HCT116 (cell line): ENCODE results near the gene CAMK2D.

Experiments used
- EZH2 ChIP-seq: fragments of 200-600 bp; sonication (generic); IDR thresholded peaks from 2 replicates; pipeline ENCODE4 v1.6.1; 2017; ENCODE audit warnings: antibody characterized with exemption, mixed run types
- TF ChIP-seq, protein P1 (sequence below), 3 experiments: fragments of 200-600 bp in 1 of 3; sonication (generic) in 1 of 3; IDR thresholded peaks in 2 of 3; conservative IDR thresholded peaks in 1 of 3; 2 replicates each; pipeline ENCODE4 v1.5.1; 2012 to 2017; ENCODE audit warnings: low read depth in 2 of 3, low read length in 2 of 3, antibody characterized with exemption in 1 of 3, borderline replicate concordance in 1 of 3, control low read depth in 1 of 3, mild to moderate bottlenecking in 1 of 3, mixed read lengths in 1 of 3, mixed run types in 1 of 3, moderate library complexity in 1 of 3; ENCODE audit not compliant: insufficient read depth in 1 of 3
- TF ChIP-seq, protein P2 (sequence below): IDR thresholded peaks from 2 replicates; pipeline ENCODE4 v1.6.1; 2011; ENCODE audit warnings: mild to moderate bottlenecking, low read length, moderate library complexity; ENCODE audit not compliant: insufficient replicate concordance; ENCODE audit errors: extremely low read depth

DNA sequence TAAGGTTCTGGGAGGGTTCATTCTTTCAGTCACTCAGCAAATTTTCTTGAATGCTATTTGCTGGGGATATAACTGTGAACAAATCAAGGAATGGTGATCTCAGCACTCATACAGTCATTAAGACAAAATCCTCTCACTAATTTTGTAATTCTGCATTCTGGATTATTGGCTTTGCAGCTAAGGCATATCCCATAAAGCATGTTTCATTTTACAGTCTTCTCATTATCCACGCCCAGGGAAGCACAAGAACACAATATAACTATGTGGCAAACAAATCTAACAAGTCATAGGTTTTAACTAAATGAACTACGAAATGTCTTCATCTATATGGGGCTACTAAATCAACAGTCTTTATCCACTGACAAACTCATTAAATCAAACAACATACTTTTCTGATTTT, 139.9 kb downstream of the CAMK2D start:
- TF ChIP-seq, protein P1, sequence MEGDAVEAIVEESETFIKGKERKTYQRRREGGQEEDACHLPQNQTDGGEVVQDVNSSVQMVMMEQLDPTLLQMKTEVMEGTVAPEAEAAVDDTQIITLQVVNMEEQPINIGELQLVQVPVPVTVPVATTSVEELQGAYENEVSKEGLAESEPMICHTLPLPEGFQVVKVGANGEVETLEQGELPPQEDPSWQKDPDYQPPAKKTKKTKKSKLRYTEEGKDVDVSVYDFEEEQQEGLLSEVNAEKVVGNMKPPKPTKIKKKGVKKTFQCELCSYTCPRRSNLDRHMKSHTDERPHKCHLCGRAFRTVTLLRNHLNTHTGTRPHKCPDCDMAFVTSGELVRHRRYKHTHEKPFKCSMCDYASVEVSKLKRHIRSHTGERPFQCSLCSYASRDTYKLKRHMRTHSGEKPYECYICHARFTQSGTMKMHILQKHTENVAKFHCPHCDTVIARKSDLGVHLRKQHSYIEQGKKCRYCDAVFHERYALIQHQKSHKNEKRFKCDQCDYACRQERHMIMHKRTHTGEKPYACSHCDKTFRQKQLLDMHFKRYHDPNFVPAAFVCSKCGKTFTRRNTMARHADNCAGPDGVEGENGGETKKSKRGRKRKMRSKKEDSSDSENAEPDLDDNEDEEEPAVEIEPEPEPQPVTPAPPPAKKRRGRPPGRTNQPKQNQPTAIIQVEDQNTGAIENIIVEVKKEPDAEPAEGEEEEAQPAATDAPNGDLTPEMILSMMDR (IDR thresholded peaks at IDR 0.05 in 2 of 3, conservative IDR thresholded peaks at IDR 0.05 in 1 of 3; ENCODE audit: borderline replicate concordance in 1 of 3, insufficient read depth in 1 of 3, low read depth in 2 of 3, low read length in 2 of 3) = no peak
- TF ChIP-seq, protein P2, sequence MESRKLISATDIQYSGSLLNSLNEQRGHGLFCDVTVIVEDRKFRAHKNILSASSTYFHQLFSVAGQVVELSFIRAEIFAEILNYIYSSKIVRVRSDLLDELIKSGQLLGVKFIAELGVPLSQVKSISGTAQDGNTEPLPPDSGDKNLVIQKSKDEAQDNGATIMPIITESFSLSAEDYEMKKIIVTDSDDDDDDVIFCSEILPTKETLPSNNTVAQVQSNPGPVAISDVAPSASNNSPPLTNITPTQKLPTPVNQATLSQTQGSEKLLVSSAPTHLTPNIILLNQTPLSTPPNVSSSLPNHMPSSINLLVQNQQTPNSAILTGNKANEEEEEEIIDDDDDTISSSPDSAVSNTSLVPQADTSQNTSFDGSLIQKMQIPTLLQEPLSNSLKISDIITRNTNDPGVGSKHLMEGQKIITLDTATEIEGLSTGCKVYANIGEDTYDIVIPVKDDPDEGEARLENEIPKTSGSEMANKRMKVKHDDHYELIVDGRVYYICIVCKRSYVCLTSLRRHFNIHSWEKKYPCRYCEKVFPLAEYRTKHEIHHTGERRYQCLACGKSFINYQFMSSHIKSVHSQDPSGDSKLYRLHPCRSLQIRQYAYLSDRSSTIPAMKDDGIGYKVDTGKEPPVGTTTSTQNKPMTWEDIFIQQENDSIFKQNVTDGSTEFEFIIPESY = no peak
- no peak for TF ChIP-seq EZH2
